ENCODE results near the gene RPAIN.

Gene RPAIN, protein sequence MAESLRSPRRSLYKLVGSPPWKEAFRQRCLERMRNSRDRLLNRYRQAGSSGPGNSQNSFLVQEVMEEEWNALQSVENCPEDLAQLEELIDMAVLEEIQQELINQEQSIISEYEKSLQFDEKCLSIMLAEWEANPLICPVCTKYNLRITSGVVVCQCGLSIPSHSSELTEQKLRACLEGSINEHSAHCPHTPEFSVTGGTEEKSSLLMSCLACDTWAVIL

GRCh38 chr17:5419959-5420653, at the start of gene RPAIN:
TSS of gene RPAIN (plus strand) at chr17:5420182. CDS start at chr17:5420211, 29 bp downstream.
- Histone ChIP-seq H3K27me3 (ENCODE audit: control insufficient read depth in 1 of 2, insufficient read depth in 2 of 2, low read length in 2 of 2) (no peaks in the 10 kb centered on the region), H3K9ac (ENCODE audit: low read length in 2 of 2) (peak within 1 kb of the TSS; percentile 74 to 91), H3K9me3 (ENCODE audit: control insufficient read depth in 2 of 2, low read length in 2 of 2) (no peaks in the 10 kb centered on the region), H3K4me3 (ENCODE audit: low read length in 2 of 2) (peak within 1 kb of the TSS; percentile 89 to 98), H3K4me1 (ENCODE audit: control insufficient read depth, insufficient read depth, low read length) (peaks cover 21% of the 10 kb centered on the region), H3K36me3 (ENCODE audit: control insufficient read depth in 2 of 2, insufficient read depth in 2 of 2, low read length in 2 of 2) (peaks cover 26 to 28% of the 10 kb centered on the region in 2 donors), H3K27ac (ENCODE audit: low read length) (peak within 1 kb of the TSS; percentile 71)

DNA sequence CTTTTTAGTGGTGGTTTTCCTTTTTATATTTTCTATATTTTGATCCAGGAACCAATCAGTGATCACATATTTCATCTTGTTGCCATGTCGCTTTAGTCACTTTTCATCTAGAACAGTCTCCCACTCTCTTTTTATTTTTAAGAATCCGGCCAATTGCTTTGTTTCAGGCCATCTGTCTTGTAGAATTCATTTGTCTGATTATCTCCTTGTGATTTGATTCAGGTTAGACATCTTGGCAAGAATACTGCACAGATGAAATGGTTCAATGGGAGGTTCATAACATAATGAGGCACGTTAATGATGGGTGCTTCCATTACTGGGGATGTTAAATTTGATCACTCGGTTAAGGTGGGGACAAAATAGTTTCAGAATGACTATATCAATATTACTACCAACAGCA, 49.6 kb upstream of the RPAIN start:
- Histone ChIP-seq H3K4me3 (ENCODE audit: low read length in 2 of 2) (no peak overlapping the region), H3K27me3 (ENCODE audit: control insufficient read depth in 1 of 2, insufficient read depth in 2 of 2, low read length in 2 of 2) (no peaks in the 10 kb centered on the region), H3K9me3 (ENCODE audit: control insufficient read depth in 2 of 2, low read length in 2 of 2) (no peaks in the 10 kb centered on the region), H3K36me3 (ENCODE audit: control insufficient read depth in 2 of 2, insufficient read depth in 2 of 2, low read length in 2 of 2) (peaks cover 24 to 35% of the 10 kb centered on the region in 2 donors), H3K9ac (ENCODE audit: low read length in 2 of 2) (no peak overlapping the region), H3K27ac (ENCODE audit: low read length) (no peak overlapping the region), H3K4me1 (ENCODE audit: control insufficient read depth, insufficient read depth, low read length) (no peaks in the 10 kb centered on the region)

DNA sequence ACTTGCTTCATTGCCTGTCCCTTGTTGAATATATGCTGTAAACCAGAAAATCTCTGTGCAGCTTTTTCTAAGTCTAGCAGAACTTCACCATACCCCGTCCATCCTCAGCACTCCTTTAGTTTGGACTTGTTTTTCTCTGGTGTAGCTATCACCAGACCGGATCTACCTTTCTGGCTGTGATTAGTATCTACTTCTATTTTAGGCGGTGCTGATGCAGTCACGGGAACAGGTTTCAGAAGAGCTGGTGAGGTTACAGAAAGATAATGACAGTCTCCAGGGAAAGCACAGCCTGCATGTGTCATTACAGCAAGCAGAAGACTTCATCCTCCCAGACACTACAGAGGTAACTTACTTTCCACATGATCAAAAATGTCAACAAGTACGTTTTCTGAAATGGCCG, 46.9 kb upstream of the RPAIN start:
- Histone ChIP-seq H3K36me3 (ENCODE audit: control insufficient read depth in 2 of 2, insufficient read depth in 2 of 2, low read length in 2 of 2) (peaks cover 28 to 35% of the 10 kb centered on the region in 2 donors), H3K9me3 (ENCODE audit: control insufficient read depth in 2 of 2, low read length in 2 of 2) (no peaks in the 10 kb centered on the region), H3K4me1 (ENCODE audit: control insufficient read depth, insufficient read depth, low read length) (no peaks in the 10 kb centered on the region), H3K4me3 (ENCODE audit: low read length in 2 of 2) (no peak overlapping the region), H3K9ac (ENCODE audit: low read length in 2 of 2) (no peak overlapping the region), H3K27me3 (ENCODE audit: control insufficient read depth in 1 of 2, insufficient read depth in 2 of 2, low read length in 2 of 2) (no peaks in the 10 kb centered on the region), H3K27ac (ENCODE audit: low read length) (no peak overlapping the region)

GRCh38 chr17:5378566-5379207, 41.3 kb upstream of the RPAIN start:
- no peaks in the 10 kb centered on the region for H3K4me1 ChIP-seq (ENCODE audit: control insufficient read depth, insufficient read depth, low read length)
- peaks cover 60 to 62% of the 10 kb centered on the region in 2 donors for H3K36me3 ChIP-seq (ENCODE audit: control insufficient read depth in 2 of 2, insufficient read depth in 2 of 2, low read length in 2 of 2)
- H3K27ac ChIP-seq (ENCODE audit: low read length) = no peak overlapping the region
- no peaks in the 10 kb centered on the region for H3K27me3 ChIP-seq (ENCODE audit: control insufficient read depth in 1 of 2, insufficient read depth in 2 of 2, low read length in 2 of 2)
- peak overlapping the region in 1 of 2 donors; percentile 21 for H3K9ac ChIP-seq (ENCODE audit: low read length in 2 of 2)
- H3K9me3 ChIP-seq (ENCODE audit: control insufficient read depth in 2 of 2, low read length in 2 of 2) = no peaks in the 10 kb centered on the region
- no peak overlapping the region for H3K4me3 ChIP-seq (ENCODE audit: low read length in 2 of 2)

- Histone ChIP-seq H3K36me3 (ENCODE audit: control insufficient read depth in 2 of 2, insufficient read depth in 2 of 2, low read length in 2 of 2) (peaks cover 64 to 65% of the 10 kb centered on the region in 2 donors), H3K27me3 (ENCODE audit: control insufficient read depth in 1 of 2, insufficient read depth in 2 of 2, low read length in 2 of 2) (no peaks in the 10 kb centered on the region), H3K9ac (ENCODE audit: low read length in 2 of 2) (no peak overlapping the region), H3K4me1 (ENCODE audit: control insufficient read depth, insufficient read depth, low read length) (no peaks in the 10 kb centered on the region), H3K4me3 (ENCODE audit: low read length in 2 of 2) (no peak overlapping the region), H3K27ac (ENCODE audit: low read length) (no peak overlapping the region), H3K9me3 (ENCODE audit: control insufficient read depth in 2 of 2, low read length in 2 of 2) (no peaks in the 10 kb centered on the region)
These were observed 40.5 kb upstream of the RPAIN start for GRCh38 chr17:5379351-5380107.

DNA sequence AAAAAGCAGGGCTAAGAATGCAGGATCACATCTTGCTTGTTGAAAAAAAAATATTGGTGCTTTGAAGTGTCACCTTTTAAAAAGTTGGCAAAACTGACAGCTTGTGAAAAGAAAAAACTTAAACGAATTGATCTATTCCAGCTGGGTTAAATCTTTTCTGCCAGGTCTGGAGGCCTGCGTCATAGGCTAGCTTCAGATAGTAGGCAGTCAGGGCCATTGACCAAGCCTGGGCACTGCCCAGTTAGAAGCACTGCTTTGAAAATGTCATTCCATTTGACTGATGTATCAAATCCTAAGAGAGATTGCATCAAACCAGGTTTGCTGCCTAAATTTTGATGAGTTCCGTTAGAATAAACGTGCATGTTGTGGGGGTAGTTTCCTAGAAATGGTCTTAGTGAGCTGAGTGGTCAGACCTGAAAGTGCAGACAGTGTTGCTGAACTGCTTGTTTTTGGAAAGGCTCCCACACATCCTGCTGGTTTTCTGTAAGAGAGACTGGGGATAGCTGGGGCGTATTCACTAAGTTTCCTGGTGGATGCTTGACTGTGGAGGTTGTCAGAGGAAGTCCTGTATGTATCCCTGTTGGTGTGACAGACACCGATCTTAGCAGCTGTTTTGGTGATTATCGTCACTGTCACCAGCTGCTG, 39.4 kb upstream of the RPAIN start:
- Histone ChIP-seq H3K4me1 (ENCODE audit: control insufficient read depth, insufficient read depth, low read length) (no peaks in the 10 kb centered on the region), H3K4me3 (ENCODE audit: low read length in 2 of 2) (no peak overlapping the region), H3K9me3 (ENCODE audit: control insufficient read depth in 2 of 2, low read length in 2 of 2) (no peaks in the 10 kb centered on the region), H3K9ac (ENCODE audit: low read length in 2 of 2) (no peak overlapping the region), H3K36me3 (ENCODE audit: control insufficient read depth in 2 of 2, insufficient read depth in 2 of 2, low read length in 2 of 2) (peaks cover 68 to 70% of the 10 kb centered on the region in 2 donors), H3K27me3 (ENCODE audit: control insufficient read depth in 1 of 2, insufficient read depth in 2 of 2, low read length in 2 of 2) (no peaks in the 10 kb centered on the region), H3K27ac (ENCODE audit: low read length) (no peak overlapping the region)

- Histone ChIP-seq H3K36me3 (ENCODE audit: control insufficient read depth in 2 of 2, insufficient read depth in 2 of 2, low read length in 2 of 2) (peaks cover 72 to 76% of the 10 kb centered on the region in 2 donors), H3K4me1 (ENCODE audit: control insufficient read depth, insufficient read depth, low read length) (no peaks in the 10 kb centered on the region), H3K9me3 (ENCODE audit: control insufficient read depth in 2 of 2, low read length in 2 of 2) (no peaks in the 10 kb centered on the region), H3K27me3 (ENCODE audit: control insufficient read depth in 1 of 2, insufficient read depth in 2 of 2, low read length in 2 of 2) (no peaks in the 10 kb centered on the region), H3K27ac (ENCODE audit: low read length) (no peak overlapping the region), H3K4me3 (ENCODE audit: low read length in 2 of 2) (no peak overlapping the region), H3K9ac (ENCODE audit: low read length in 2 of 2) (no peak overlapping the region)
These were observed 38.4 kb upstream of the RPAIN start for GRCh38 chr17:5381542-5381941.

DNA sequence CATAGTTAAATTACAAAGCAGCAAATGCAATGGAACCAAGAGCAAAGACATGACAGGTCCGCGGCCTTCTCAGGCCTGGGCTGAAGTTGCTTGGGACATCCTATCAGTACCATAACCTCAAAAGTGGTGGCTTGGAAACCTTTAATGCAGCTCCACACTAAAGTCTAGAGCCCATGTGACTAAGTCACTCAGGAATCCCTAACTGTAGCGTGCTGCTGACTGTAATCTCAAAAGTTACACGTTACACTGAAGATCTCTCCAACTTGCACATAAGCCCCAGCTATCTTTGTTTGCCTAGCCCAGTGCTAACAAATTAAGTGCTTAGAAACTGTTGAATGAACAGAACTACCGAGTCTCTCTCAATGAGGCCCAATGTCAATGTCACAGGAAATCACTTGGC, 28.3 kb upstream of the RPAIN start:
- no peak overlapping the region for H3K9ac ChIP-seq (ENCODE audit: low read length in 2 of 2)
- H3K36me3 ChIP-seq (ENCODE audit: control insufficient read depth in 2 of 2, insufficient read depth in 2 of 2, low read length in 2 of 2) = peaks cover 58 to 62% of the 10 kb centered on the region in 2 donors
- H3K27me3 ChIP-seq (ENCODE audit: control insufficient read depth in 1 of 2, insufficient read depth in 2 of 2, low read length in 2 of 2) = no peaks in the 10 kb centered on the region
- H3K9me3 ChIP-seq (ENCODE audit: control insufficient read depth in 2 of 2, low read length in 2 of 2) = no peaks in the 10 kb centered on the region
- no peak overlapping the region for H3K27ac ChIP-seq (ENCODE audit: low read length)
- no peaks in the 10 kb centered on the region for H3K4me1 ChIP-seq (ENCODE audit: control insufficient read depth, insufficient read depth, low read length)
- no peak overlapping the region for H3K4me3 ChIP-seq (ENCODE audit: low read length in 2 of 2)

- Histone ChIP-seq H3K9ac (ENCODE audit: low read length in 2 of 2) (no peak overlapping the region), H3K27ac (ENCODE audit: low read length) (no peak overlapping the region), H3K4me3 (ENCODE audit: low read length in 2 of 2) (no peak overlapping the region), H3K36me3 (ENCODE audit: control insufficient read depth in 2 of 2, insufficient read depth in 2 of 2, low read length in 2 of 2) (peaks cover 35 to 41% of the 10 kb centered on the region in 2 donors), H3K4me1 (ENCODE audit: control insufficient read depth, insufficient read depth, low read length) (no peaks in the 10 kb centered on the region), H3K27me3 (ENCODE audit: control insufficient read depth in 1 of 2, insufficient read depth in 2 of 2, low read length in 2 of 2) (no peaks in the 10 kb centered on the region), H3K9me3 (ENCODE audit: control insufficient read depth in 2 of 2, low read length in 2 of 2) (no peaks in the 10 kb centered on the region)
These were observed 23.4 kb upstream of the RPAIN start for GRCh38 chr17:5396612-5397011.

DNA sequence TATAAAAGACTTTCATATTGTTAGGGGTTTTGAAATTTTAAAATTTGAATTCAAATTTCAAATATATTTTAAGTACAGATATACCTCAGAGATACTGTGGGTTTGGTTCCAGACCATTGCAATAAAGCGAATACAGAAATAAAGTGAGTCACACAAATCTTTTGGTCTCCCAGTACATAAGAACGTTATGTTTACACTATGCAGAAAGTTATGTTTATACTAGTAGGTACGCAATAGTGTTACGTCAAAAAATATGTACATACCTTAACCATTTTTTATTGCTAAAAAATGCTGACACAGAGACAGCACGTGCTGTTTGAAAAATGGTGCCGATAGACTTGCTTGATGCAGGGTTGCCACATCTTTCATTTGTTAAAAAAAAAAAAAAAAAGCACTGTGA, 20.2 kb upstream of the RPAIN start:
- Histone ChIP-seq H3K36me3 (ENCODE audit: control insufficient read depth in 2 of 2, insufficient read depth in 2 of 2, low read length in 2 of 2) (peaks cover 31 to 34% of the 10 kb centered on the region in 2 donors), H3K27me3 (ENCODE audit: control insufficient read depth in 1 of 2, insufficient read depth in 2 of 2, low read length in 2 of 2) (no peaks in the 10 kb centered on the region), H3K4me1 (ENCODE audit: control insufficient read depth, insufficient read depth, low read length) (no peaks in the 10 kb centered on the region), H3K27ac (ENCODE audit: low read length) (no peak overlapping the region), H3K4me3 (ENCODE audit: low read length in 2 of 2) (no peak overlapping the region), H3K9ac (ENCODE audit: low read length in 2 of 2) (no peak overlapping the region), H3K9me3 (ENCODE audit: control insufficient read depth in 2 of 2, low read length in 2 of 2) (no peaks in the 10 kb centered on the region)
